HepG2 (cell line): ENCODE data around the gene ZNF813. TPM values are rescaled to one million over a fixed set of nuclear protein-coding genes. Genes with fewer than 3 reads are reported as not detected.

ENCODE experiments used
- KLF11 ChIP-seq: IDR thresholded peaks from 2 replicates; pipeline ENCODE4 v1.6.1; 2016; ENCODE audit warnings: missing compliant biosample characterization
- MED8 ChIP-seq: sonication (generic); formaldehyde crosslinking; IDR thresholded peaks from 2 replicates; pipeline ENCODE4 v1.8.1; 2023; ENCODE audit warnings: mild to moderate bottlenecking, missing genetic modification reagents; ENCODE audit not compliant: insufficient replicate concordance
- NFIC ChIP-seq: IDR thresholded peaks from 2 replicates; pipeline ENCODE4 v1.6.1; 2012; ENCODE audit warnings: mild to moderate bottlenecking, low read length, inconsistent platforms
- TARDBP ChIP-seq: sonication (generic); formaldehyde crosslinking; IDR thresholded peaks from 2 replicates; pipeline ENCODE4 v1.8.0; 2022; ENCODE audit warnings: mild to moderate bottlenecking, missing genetic modification reagents
- ZNF670 ChIP-seq: sonication (generic); formaldehyde crosslinking; IDR thresholded peaks from 2 replicates; pipeline ENCODE4 v1.8.0; 2022; ENCODE audit warnings: mild to moderate bottlenecking, missing genetic modification reagents, borderline replicate concordance
- ZNF678 ChIP-seq: sonication (generic); formaldehyde crosslinking; IDR thresholded peaks from 2 replicates; pipeline ENCODE4 v1.4.0; 2020; ENCODE audit warnings: mild to moderate bottlenecking, missing genetic modification reagents
- ZNF709 ChIP-seq: sonication (generic); formaldehyde crosslinking; IDR thresholded peaks from 2 replicates; pipeline ENCODE4 v1.5.0; 2020; ENCODE audit warnings: mild to moderate bottlenecking, missing genetic modification reagents
- polyA plus RNA-seq, 8 experiments: library from polyadenylated mRNA; depleted of rRNA in 3 of 8; stranded (reverse) in 7 of 8; unstranded in 1 of 8; fragments of >200 nt; fragmentation: Illumina TruSeq in 4 of 8; extraction: Trizol in 4 of 8; gene quantifications; 2 replicates each; pipeline versions ENCODE4 v1.2.1 to v1.2.3, GENCODE V29; 2011 to 2016; ENCODE audit warnings: low read depth in 4 of 8, missing spikeins in 1 of 8, mixed read lengths in 1 of 8; ENCODE audit not compliant: insufficient read depth in 1 of 8
- total RNA-seq, 5 experiments: library from RNA; depleted of rRNA; stranded (reverse); fragments of >200 nt; fragmentation: Illumina TruSeq; extraction: Trizol; gene quantifications; 2 replicates each; pipeline ENCODE4 v1.2.3, GENCODE V29; 2016; ENCODE audit warnings: low read depth in 1 of 5
- TF ChIP-seq, protein P1 (sequence below): IDR thresholded peaks from 2 replicates; pipeline ENCODE4 v1.4.0; 2020; ENCODE audit warnings: mild to moderate bottlenecking, missing genetic modification reagents
- TF ChIP-seq, protein P2 (sequence below), 2 experiments: IDR thresholded peaks; 2 replicates each; pipeline ENCODE4 v1.6.1; 2011 to 2012; ENCODE audit warnings: low read length in 2 of 2, borderline replicate concordance in 1 of 2, low read depth in 1 of 2, mild to moderate bottlenecking in 1 of 2, moderate library complexity in 1 of 2

ZNF813 gene
- total and polyA plus RNA-seq, 2 of the 13 experiments (the other 11 are each of a cell fraction or from before 2014, with no cell fraction given): 2.1 to 8.9 TPM

GRCh38 chr19:53517114-53517741 lies 49.7 kb downstream of the ZNF813 start (continued):
- TF ChIP-seq, protein P1, sequence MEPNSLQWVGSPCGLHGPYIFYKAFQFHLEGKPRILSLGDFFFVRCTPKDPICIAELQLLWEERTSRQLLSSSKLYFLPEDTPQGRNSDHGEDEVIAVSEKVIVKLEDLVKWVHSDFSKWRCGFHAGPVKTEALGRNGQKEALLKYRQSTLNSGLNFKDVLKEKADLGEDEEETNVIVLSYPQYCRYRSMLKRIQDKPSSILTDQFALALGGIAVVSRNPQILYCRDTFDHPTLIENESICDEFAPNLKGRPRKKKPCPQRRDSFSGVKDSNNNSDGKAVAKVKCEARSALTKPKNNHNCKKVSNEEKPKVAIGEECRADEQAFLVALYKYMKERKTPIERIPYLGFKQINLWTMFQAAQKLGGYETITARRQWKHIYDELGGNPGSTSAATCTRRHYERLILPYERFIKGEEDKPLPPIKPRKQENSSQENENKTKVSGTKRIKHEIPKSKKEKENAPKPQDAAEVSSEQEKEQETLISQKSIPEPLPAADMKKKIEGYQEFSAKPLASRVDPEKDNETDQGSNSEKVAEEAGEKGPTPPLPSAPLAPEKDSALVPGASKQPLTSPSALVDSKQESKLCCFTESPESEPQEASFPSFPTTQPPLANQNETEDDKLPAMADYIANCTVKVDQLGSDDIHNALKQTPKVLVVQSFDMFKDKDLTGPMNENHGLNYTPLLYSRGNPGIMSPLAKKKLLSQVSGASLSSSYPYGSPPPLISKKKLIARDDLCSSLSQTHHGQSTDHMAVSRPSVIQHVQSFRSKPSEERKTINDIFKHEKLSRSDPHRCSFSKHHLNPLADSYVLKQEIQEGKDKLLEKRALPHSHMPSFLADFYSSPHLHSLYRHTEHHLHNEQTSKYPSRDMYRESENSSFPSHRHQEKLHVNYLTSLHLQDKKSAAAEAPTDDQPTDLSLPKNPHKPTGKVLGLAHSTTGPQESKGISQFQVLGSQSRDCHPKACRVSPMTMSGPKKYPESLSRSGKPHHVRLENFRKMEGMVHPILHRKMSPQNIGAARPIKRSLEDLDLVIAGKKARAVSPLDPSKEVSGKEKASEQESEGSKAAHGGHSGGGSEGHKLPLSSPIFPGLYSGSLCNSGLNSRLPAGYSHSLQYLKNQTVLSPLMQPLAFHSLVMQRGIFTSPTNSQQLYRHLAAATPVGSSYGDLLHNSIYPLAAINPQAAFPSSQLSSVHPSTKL (CRISPR knock-in tag): no peak
- TF ChIP-seq, protein P2, sequence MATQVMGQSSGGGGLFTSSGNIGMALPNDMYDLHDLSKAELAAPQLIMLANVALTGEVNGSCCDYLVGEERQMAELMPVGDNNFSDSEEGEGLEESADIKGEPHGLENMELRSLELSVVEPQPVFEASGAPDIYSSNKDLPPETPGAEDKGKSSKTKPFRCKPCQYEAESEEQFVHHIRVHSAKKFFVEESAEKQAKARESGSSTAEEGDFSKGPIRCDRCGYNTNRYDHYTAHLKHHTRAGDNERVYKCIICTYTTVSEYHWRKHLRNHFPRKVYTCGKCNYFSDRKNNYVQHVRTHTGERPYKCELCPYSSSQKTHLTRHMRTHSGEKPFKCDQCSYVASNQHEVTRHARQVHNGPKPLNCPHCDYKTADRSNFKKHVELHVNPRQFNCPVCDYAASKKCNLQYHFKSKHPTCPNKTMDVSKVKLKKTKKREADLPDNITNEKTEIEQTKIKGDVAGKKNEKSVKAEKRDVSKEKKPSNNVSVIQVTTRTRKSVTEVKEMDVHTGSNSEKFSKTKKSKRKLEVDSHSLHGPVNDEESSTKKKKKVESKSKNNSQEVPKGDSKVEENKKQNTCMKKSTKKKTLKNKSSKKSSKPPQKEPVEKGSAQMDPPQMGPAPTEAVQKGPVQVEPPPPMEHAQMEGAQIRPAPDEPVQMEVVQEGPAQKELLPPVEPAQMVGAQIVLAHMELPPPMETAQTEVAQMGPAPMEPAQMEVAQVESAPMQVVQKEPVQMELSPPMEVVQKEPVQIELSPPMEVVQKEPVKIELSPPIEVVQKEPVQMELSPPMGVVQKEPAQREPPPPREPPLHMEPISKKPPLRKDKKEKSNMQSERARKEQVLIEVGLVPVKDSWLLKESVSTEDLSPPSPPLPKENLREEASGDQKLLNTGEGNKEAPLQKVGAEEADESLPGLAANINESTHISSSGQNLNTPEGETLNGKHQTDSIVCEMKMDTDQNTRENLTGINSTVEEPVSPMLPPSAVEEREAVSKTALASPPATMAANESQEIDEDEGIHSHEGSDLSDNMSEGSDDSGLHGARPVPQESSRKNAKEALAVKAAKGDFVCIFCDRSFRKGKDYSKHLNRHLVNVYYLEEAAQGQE (IDR thresholded peaks at IDR 0.05; ENCODE audit: borderline replicate concordance in 1 of 2, low read depth in 1 of 2, low read length in 2 of 2): no peak
- no peak for TF ChIP-seq ZNF670
- no peak for TF ChIP-seq NFIC
- TF ChIP-seq ZNF709: no peak
- TF ChIP-seq MED8 (CRISPR knock-in tag): no peak
- no peak for TF ChIP-seq ZNF678 (CRISPR knock-in tag)
- no peak for TF ChIP-seq TARDBP (CRISPR knock-in tag)
- no peak for TF ChIP-seq KLF11 (CRISPR knock-in tag)
